Left lung (tissue), 10 donors: ENCODE measurements around the gene CACNA1E. TPM values are rescaled to one million over a fixed set of nuclear protein-coding genes. Genes with fewer than 3 reads are reported as not detected.

ENCODE experiments used
- ATAC-seq: fragments of 200-7000 bp; cut with Tn5 transposase; one replicate; pipeline ENCODE4 v1.9.1; 2020; ENCODE audit warnings: moderate library complexity
- DNase-seq, 4 donors: peaks; one replicate each; pipeline ENCODE4 v3.0.0-alpha.2; 2013 to 2020
- H3K27ac ChIP-seq, 2 donors: fragments of 200-600 bp; sonication (generic) in 1 of 2; one replicate each; pipeline versions ENCODE4 v1.5.0 to v1.8.0; 2020 to 2021
- H3K27me3 ChIP-seq, 2 donors: fragments of 200-600 bp; sonication (generic) in 1 of 2; one replicate each; pipeline versions ENCODE4 v1.5.0 to v1.8.0; 2020 to 2021
- H3K36me3 ChIP-seq, 2 donors: fragments of 200-600 bp; sonication (generic) in 1 of 2; one replicate each; pipeline versions ENCODE4 v1.5.0 to v1.8.0; 2020 to 2021
- H3K4me1 ChIP-seq, 2 donors: fragments of 200-600 bp; one replicate each; pipeline ENCODE4 v1.8.0; 2021
- H3K4me3 ChIP-seq, 2 donors: fragments of 200-600 bp; sonication (generic) in 1 of 2; one replicate each; pipeline versions ENCODE4 v1.5.0 to v1.8.0; 2020 to 2021; ENCODE audit warnings: mild to moderate bottlenecking in 1 of 2
- H3K9me3 ChIP-seq, 2 donors: fragments of 200-600 bp; sonication (generic) in 1 of 2; one replicate each; pipeline versions ENCODE4 v1.5.0 to v1.8.0; 2020 to 2021
- CTCF ChIP-seq, 2 donors: fragments of 200-600 bp; sonication (generic) in 1 of 2; IDR thresholded peaks; one replicate each; pipeline versions ENCODE4 v1.5.0 to v1.8.0; 2021; ENCODE audit warnings: antibody characterized with exemption in 2 of 2
- intact Hi-C, 2 donors: fragments of 100-400 bp; cut with DNase I; formaldehyde crosslinking; loops; one replicate each; pipeline versions ENCODE4 v1.11.2 to v1.14.2; 2022
- polyA plus RNA-seq, 6 donors: library from polyadenylated mRNA; unstranded; fragments of 120-200 nt; gene quantifications; one replicate each; pipeline ENCODE4 v1.2.1, GENCODE V29; 2013; ENCODE audit not compliant: insufficient read length in 6 of 6
- total RNA-seq, 2 donors: library from RNA; stranded (reverse); fragmentation: NEBNext Ultra II Directional; extraction: Animal tissue kit (Norgen Biotek cat#: 25700); gene quantifications; one replicate each; pipeline ENCODE4 v1.2.1, GENCODE V29; 2021
- donor health status: DM: no; HTN: yes; CAD: no.
- donor health status: DM: no; HTN: no; CAD: no.

Gene CACNA1E
- total and polyA plus RNA-seq, 8 donors, result 0.03 to 1.2 (median 0.13) TPM; not detected in 1

- Histone ChIP-seq H3K27ac (no peak overlapping the region), H3K4me1 (no peaks in the 10 kb centered on the region), H3K36me3 (no peaks in the 10 kb centered on the region), H3K27me3 (peaks cover 0 to 21% of the 10 kb centered on the region in 2 donors), H3K4me3 (no peak overlapping the region), H3K9me3 (no peaks in the 10 kb centered on the region)
- no peak for ATAC-seq
- DNase-seq, result no peak
- intact Hi-C loops, result loop anchor here in 1 of 2 donors (10.0 kb wide), 1 partner anchor 201 kb away; no protein-coding TSS in a partner anchor
- no peak for TF ChIP-seq CTCF (IDR thresholded peaks at IDR 0.05)
Observed at GRCh38 chr1:181675918-181676190, 192.5 kb downstream of the CACNA1E start.

- Histone ChIP-seq H3K4me3 (no peak overlapping the region), H3K27me3 (peaks cover 0 to 21% of the 10 kb centered on the region in 2 donors), H3K27ac (no peak overlapping the region), H3K4me1 (no peaks in the 10 kb centered on the region), H3K9me3 (no peaks in the 10 kb centered on the region), H3K36me3 (no peaks in the 10 kb centered on the region)
- peak; percentile 65 for ATAC-seq
- intact Hi-C loops, result loop anchor here in 1 of 2 donors (10.0 kb wide), 1 partner anchor 201 kb away; no protein-coding TSS in a partner anchor
- DNase-seq, result peak in 2 of 4 donors; percentile 13 to 54
- no peak for TF ChIP-seq CTCF (IDR thresholded peaks at IDR 0.05)
Observed at GRCh38 chr1:181676269-181676668, 193.0 kb downstream of the CACNA1E start.

- DNase-seq, result no peak
- H3K9me3 ChIP-seq, result no peaks in the 10 kb centered on the region
- TF ChIP-seq CTCF (IDR thresholded peaks at IDR 0.05), result no peak
- peaks cover 0 to 8% of the 10 kb centered on the region in 2 donors for H3K27me3 ChIP-seq
- no peaks in the 10 kb centered on the region for H3K4me1 ChIP-seq
- H3K36me3 ChIP-seq, result no peaks in the 10 kb centered on the region
- intact Hi-C loops, result no loop called here
- no peak overlapping the region for H3K27ac ChIP-seq
- no peak for ATAC-seq
- H3K4me3 ChIP-seq, result no peak overlapping the region
Observed at GRCh38 chr1:181680332-181680731, 197.0 kb downstream of the CACNA1E start.

- intact Hi-C loops, result no loop called here
- no peaks in the 10 kb centered on the region for H3K36me3 ChIP-seq
- no peak for ATAC-seq
Observed at GRCh38 chr1:181680871-181681270, 197.6 kb downstream of the CACNA1E start.

GRCh38 chr1:181685211-181685610 is 201.9 kb downstream of the CACNA1E start:
- no peak overlapping the region for H3K27ac ChIP-seq
- H3K27me3 ChIP-seq, result no peaks in the 10 kb centered on the region
- no peaks in the 10 kb centered on the region for H3K36me3 ChIP-seq
- intact Hi-C loops, result no loop called here
- ATAC-seq (no peak), DNase-seq (no peak)
- no peak for TF ChIP-seq CTCF (IDR thresholded peaks at IDR 0.05)
- no peaks in the 10 kb centered on the region for H3K9me3 ChIP-seq
- H3K4me3 ChIP-seq, result no peak overlapping the region
- H3K4me1 ChIP-seq, result no peaks in the 10 kb centered on the region

More at GRCh38 chr1:181680871-181681270, 197.6 kb downstream of the CACNA1E start:
- Histone ChIP-seq H3K9me3 (no peaks in the 10 kb centered on the region), H3K27me3 (peaks cover 0 to 2% of the 10 kb centered on the region in 2 donors), H3K4me3 (no peak overlapping the region), H3K4me1 (no peaks in the 10 kb centered on the region), H3K27ac (no peak overlapping the region)
- no peak for DNase-seq
- TF ChIP-seq CTCF (IDR thresholded peaks at IDR 0.05), result no peak
